Osteoblast (primary cell): ENCODE results near the gene UBE2D2. TPM values are rescaled to one million over a fixed set of nuclear protein-coding genes. Genes with fewer than 3 reads are reported as not detected.

ENCODE experiments used
- DNase-seq: peaks from one replicate; pipeline ENCODE4 v3.0.0; 2011; ENCODE audit warnings: low spot score, mixed read lengths; ENCODE audit not compliant: insufficient read length; ENCODE audit errors: missing footprints
- H2AFZ ChIP-seq: 2 replicates; pipeline ENCODE4 v1.6.0; 2011; ENCODE audit warnings: mild to moderate bottlenecking, low read length
- H3K27ac ChIP-seq: 2 replicates; pipeline ENCODE4 v1.5.1; 2011; ENCODE audit warnings: mild to moderate bottlenecking, low read depth, low read length, moderate library complexity
- H3K27me3 ChIP-seq: 2 replicates; pipeline ENCODE4 v1.6.0; 2012; ENCODE audit warnings: mild to moderate bottlenecking, control low read depth, inconsistent platforms, low read length, moderate library complexity; ENCODE audit not compliant: insufficient read depth
- H3K36me3 ChIP-seq: 2 replicates; pipeline ENCODE4 v1.5.1; 2011; ENCODE audit warnings: mild to moderate bottlenecking, low read length, control low read depth, moderate library complexity; ENCODE audit not compliant: insufficient read depth
- H3K4me1 ChIP-seq: 2 replicates; pipeline ENCODE4 v1.5.1; 2011; ENCODE audit warnings: mild to moderate bottlenecking, low read length, control low read depth, moderate library complexity; ENCODE audit not compliant: insufficient read depth
- H3K4me2 ChIP-seq: 2 replicates; pipeline ENCODE4 v1.6.0; 2011; ENCODE audit warnings: mild to moderate bottlenecking, low read length; ENCODE audit not compliant: insufficient read depth
- H3K4me3 ChIP-seq: fragments of 200-600 bp; sonication (generic); 3 replicates; pipeline ENCODE4 v1.5.1; 2012; ENCODE audit warnings: mild to moderate bottlenecking, low read length, inconsistent platforms; ENCODE audit not compliant: insufficient read depth
- H3K79me2 ChIP-seq: 2 replicates; pipeline ENCODE4 v1.6.0; 2012; ENCODE audit warnings: mild to moderate bottlenecking, low read length, control low read depth, inconsistent platforms; ENCODE audit not compliant: insufficient read depth
- H3K9me3 ChIP-seq: 2 replicates; pipeline ENCODE4 v1.5.1; 2011; ENCODE audit warnings: low read depth, low read length, control low read depth
- H4K20me1 ChIP-seq: 2 replicates; pipeline ENCODE4 v1.6.0; 2012; ENCODE audit warnings: mild to moderate bottlenecking, low read length, control low read depth; ENCODE audit not compliant: insufficient read depth
- CTCF ChIP-seq: IDR thresholded peaks from 2 replicates; pipeline ENCODE4 v1.5.1; 2011; ENCODE audit warnings: mild to moderate bottlenecking, low read depth, low read length, moderate library complexity; ENCODE audit errors: extremely low read depth
- total RNA-seq: library from RNA; depleted of rRNA; stranded (reverse); fragments of >200 nt; gene quantifications from 2 replicates; pipeline ENCODE4 v1.2.3, GENCODE V29; 2012

UBE2D2 gene
- total RNA-seq, 1 donor, result 52.8 TPM

GRCh38 chr5:139633295-139634027 is 72.3 kb downstream of the UBE2D2 start:
- DNase-seq, result peak; percentile 85

GRCh38 chr5:139634028-139634325 is 72.8 kb downstream of the UBE2D2 start:
- H3K36me3 ChIP-seq, result peaks cover 12% of the 10 kb centered on the region
- H2AFZ ChIP-seq, result no peak overlapping the region
- no peaks in the 10 kb centered on the region for H3K27me3 ChIP-seq
- no peak for TF ChIP-seq CTCF
- peaks cover 34% of the 10 kb centered on the region for H3K4me1 ChIP-seq
- no peak overlapping the region for H3K4me3 ChIP-seq
- peaks cover 5% of the 10 kb centered on the region for H4K20me1 ChIP-seq
- H3K27ac ChIP-seq, result no peak overlapping the region
- no peaks in the 10 kb centered on the region for H3K9me3 ChIP-seq
- DNase-seq, result no peak
- H3K4me2 ChIP-seq, result no peak overlapping the region
- H3K79me2 ChIP-seq, result peaks cover 12% of the 10 kb centered on the region

More at GRCh38 chr5:139633295-139634027, 72.3 kb downstream of the UBE2D2 start:
- Histone ChIP-seq H3K4me1 (peaks cover 29% of the 10 kb centered on the region), H3K79me2 (peaks cover 12% of the 10 kb centered on the region), H4K20me1 (peaks cover 5% of the 10 kb centered on the region), H2AFZ (no peak overlapping the region), H3K27me3 (no peaks in the 10 kb centered on the region), H3K36me3 (peaks cover 17% of the 10 kb centered on the region), H3K9me3 (no peaks in the 10 kb centered on the region), H3K27ac (no peak overlapping the region), H3K4me3 (no peak overlapping the region), H3K4me2 (no peak overlapping the region)
- peak; percentile 99 for TF ChIP-seq CTCF

GRCh38 chr5:139634541-139634940 is 73.4 kb downstream of the UBE2D2 start:
- no peak overlapping the region for H2AFZ ChIP-seq
- H3K36me3 ChIP-seq, result peaks cover 6% of the 10 kb centered on the region
- peaks cover 40% of the 10 kb centered on the region for H3K4me1 ChIP-seq
- no peaks in the 10 kb centered on the region for H3K9me3 ChIP-seq
- H3K27me3 ChIP-seq, result no peaks in the 10 kb centered on the region
- peaks cover 12% of the 10 kb centered on the region for H3K79me2 ChIP-seq
- DNase-seq, result no peak
- peaks cover 5% of the 10 kb centered on the region for H4K20me1 ChIP-seq
- no peak overlapping the region for H3K4me2 ChIP-seq
- no peak for TF ChIP-seq CTCF
- H3K27ac ChIP-seq, result no peak overlapping the region
- H3K4me3 ChIP-seq, result no peak overlapping the region

GRCh38 chr5:139635191-139635590 is 74.1 kb downstream of the UBE2D2 start:
- Histone ChIP-seq H3K4me1 (peaks cover 46% of the 10 kb centered on the region), H4K20me1 (peaks cover 5% of the 10 kb centered on the region), H3K4me3 (no peak overlapping the region), H3K4me2 (no peak overlapping the region), H3K27ac (no peak overlapping the region), H3K36me3 (peaks cover 2% of the 10 kb centered on the region), H3K79me2 (peaks cover 12% of the 10 kb centered on the region), H3K27me3 (no peaks in the 10 kb centered on the region), H2AFZ (no peak overlapping the region), H3K9me3 (no peaks in the 10 kb centered on the region)
- DNase-seq, result no peak
- TF ChIP-seq CTCF, result no peak
